SH-SY5Y (cell line): ENCODE measurements around the gene NOTCH3.

Experiments used
- GATA2 ChIP-seq: IDR thresholded peaks from 2 replicates; pipeline ENCODE4 v1.6.1; 2011; ENCODE audit warnings: mild to moderate bottlenecking, low read depth, low read length
- GATA3 ChIP-seq: IDR thresholded peaks from 2 replicates; pipeline ENCODE4 v1.6.1; 2011; ENCODE audit warnings: low read depth, mild to moderate bottlenecking, low read length, moderate library complexity

GRCh38 chr19:15201374-15202023 is 704 bp upstream of the NOTCH3 start:
- no peak for TF ChIP-seq GATA3
- TF ChIP-seq GATA2 = no peak
